ENCODE measurements around the gene SPTLC2. TPM values are rescaled to one million over a fixed set of nuclear protein-coding genes. Genes with fewer than 3 reads are reported as not detected.
"Not testable (repeated sequence)": the region's sequence is repeated elsewhere in the genome, so short reads cannot be mapped to it uniquely, and the experiment has no call there.

The SPTLC2 gene
- total and polyA plus RNA-seq, 7 donors: 2.4 to 9.0 (median 5.8) TPM

DNA sequence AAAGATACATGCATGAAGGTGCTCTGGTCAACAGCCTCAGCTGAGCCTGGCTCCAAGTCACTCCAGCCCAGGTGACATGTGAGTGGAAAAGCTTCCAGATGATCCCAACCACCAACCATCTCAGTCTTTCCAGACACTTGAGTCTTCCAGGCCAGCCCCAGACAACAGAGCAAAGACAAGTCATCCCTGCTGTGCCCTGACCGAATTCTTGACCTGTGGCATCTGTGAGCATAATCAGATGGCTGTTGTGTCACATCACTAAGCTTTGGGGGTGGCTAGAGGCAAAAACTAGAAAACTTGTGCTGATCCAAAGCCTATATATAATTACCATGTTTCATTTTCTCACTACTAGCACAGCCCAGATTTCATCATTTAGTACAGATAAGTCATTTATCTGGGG is 67.0 kb downstream of the SPTLC2 start:
- Histone ChIP-seq H3K27ac (no peak overlapping the region), H3K27me3 (ENCODE audit: insufficient read depth in 3 of 3, low read length in 2 of 3) (no peaks in the 10 kb centered on the region), H3K4me1 (no peaks in the 10 kb centered on the region), H3K9me3 (no peaks in the 10 kb centered on the region), H3K4me3 (no peak overlapping the region), H3K36me3 (ENCODE audit: insufficient read depth in 1 of 2, low read depth in 1 of 2) (peaks cover 0 to 41% of the 10 kb centered on the region in 2 donors)
- intact Hi-C loops (cut with DNase I): no loop called here
- no peak for DNase-seq
- TF ChIP-seq, protein P1, sequence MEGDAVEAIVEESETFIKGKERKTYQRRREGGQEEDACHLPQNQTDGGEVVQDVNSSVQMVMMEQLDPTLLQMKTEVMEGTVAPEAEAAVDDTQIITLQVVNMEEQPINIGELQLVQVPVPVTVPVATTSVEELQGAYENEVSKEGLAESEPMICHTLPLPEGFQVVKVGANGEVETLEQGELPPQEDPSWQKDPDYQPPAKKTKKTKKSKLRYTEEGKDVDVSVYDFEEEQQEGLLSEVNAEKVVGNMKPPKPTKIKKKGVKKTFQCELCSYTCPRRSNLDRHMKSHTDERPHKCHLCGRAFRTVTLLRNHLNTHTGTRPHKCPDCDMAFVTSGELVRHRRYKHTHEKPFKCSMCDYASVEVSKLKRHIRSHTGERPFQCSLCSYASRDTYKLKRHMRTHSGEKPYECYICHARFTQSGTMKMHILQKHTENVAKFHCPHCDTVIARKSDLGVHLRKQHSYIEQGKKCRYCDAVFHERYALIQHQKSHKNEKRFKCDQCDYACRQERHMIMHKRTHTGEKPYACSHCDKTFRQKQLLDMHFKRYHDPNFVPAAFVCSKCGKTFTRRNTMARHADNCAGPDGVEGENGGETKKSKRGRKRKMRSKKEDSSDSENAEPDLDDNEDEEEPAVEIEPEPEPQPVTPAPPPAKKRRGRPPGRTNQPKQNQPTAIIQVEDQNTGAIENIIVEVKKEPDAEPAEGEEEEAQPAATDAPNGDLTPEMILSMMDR (IDR thresholded peaks at IDR 0.05): no peak
- WGBS, 3 donors: 95% methylated on average over 1 of the region's 1 CpG
- ATAC-seq: no peak

- Histone ChIP-seq H3K36me3 (ENCODE audit: insufficient read depth in 1 of 2, low read depth in 1 of 2) (peaks cover 0 to 39% of the 10 kb centered on the region in 2 donors), H3K4me1 (peaks cover 4% of the 10 kb centered on the region), H3K9me3 (no peaks in the 10 kb centered on the region), H3K27me3 (ENCODE audit: insufficient read depth in 3 of 3, low read length in 2 of 3) (no peaks in the 10 kb centered on the region), H3K4me3 (no peak overlapping the region), H3K27ac (no peak overlapping the region)
- TF ChIP-seq, protein P1 (IDR thresholded peaks at IDR 0.05): no peak
- ATAC-seq (no peak), DNase-seq (no peak)
- intact Hi-C loops (cut with DNase I): no loop called here
- WGBS, 3 donors: 92 to 95% (median 93%) methylated on average over 8 of the region's 8 CpGs
These were observed 68.8 kb downstream of the SPTLC2 start for GRCh38 chr14:77547512-77548180.

GRCh38 chr14:77545171-77545570 is 71.3 kb downstream of the SPTLC2 start:
- intact Hi-C loops (cut with DNase I); H3K27ac ChIP-seq; H3K27me3 ChIP-seq (ENCODE audit: insufficient read depth in 3 of 3, low read length in 2 of 3); ATAC-seq; DNase-seq; H3K9me3 ChIP-seq; H3K4me3 ChIP-seq; H3K4me1 ChIP-seq: not testable (repeated sequence)
- H3K36me3 ChIP-seq (ENCODE audit: insufficient read depth in 1 of 2, low read depth in 1 of 2): peaks cover 0 to 29% of the 10 kb centered on the region in 2 donors
- WGBS, 3 donors: 90 to 95% (median 91%) methylated on average over 11 of the region's 11 CpGs

DNA sequence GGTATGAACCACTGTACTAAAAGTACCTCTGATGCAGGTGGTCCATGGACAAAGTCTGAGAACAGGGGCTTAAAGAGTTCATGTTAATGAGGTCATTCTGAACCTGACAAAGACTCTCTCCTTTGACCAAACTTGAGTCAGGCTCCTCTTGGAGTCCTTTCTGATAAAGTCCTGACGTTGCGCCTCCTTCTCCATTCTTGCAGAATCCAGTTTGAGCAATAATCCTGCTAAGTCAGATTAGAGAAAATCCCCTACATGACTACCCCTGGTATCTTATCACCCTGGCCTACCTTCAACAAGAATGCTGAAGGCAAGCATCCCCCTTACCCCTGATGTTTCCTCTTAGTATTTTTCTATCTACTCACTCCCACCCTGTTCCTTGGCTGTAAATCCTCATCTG is 71.9 kb downstream of the SPTLC2 start:
- Histone ChIP-seq H3K4me3 (no peak overlapping the region), H3K4me1 (peaks cover 4% of the 10 kb centered on the region), H3K27me3 (ENCODE audit: insufficient read depth in 3 of 3, low read length in 2 of 3) (no peaks in the 10 kb centered on the region), H3K27ac (no peak overlapping the region), H3K9me3 (no peaks in the 10 kb centered on the region), H3K36me3 (ENCODE audit: insufficient read depth in 1 of 2, low read depth in 1 of 2) (peaks cover 0 to 24% of the 10 kb centered on the region in 2 donors)
- intact Hi-C loops (cut with DNase I): no loop called here
- TF ChIP-seq, protein P1 (IDR thresholded peaks at IDR 0.05): no peak
- ATAC-seq (no peak), DNase-seq (no peak)
- 94 to 96% (median 94%) methylated on average over 2 of the region's 2 CpGs for WGBS, 3 donors

DNA sequence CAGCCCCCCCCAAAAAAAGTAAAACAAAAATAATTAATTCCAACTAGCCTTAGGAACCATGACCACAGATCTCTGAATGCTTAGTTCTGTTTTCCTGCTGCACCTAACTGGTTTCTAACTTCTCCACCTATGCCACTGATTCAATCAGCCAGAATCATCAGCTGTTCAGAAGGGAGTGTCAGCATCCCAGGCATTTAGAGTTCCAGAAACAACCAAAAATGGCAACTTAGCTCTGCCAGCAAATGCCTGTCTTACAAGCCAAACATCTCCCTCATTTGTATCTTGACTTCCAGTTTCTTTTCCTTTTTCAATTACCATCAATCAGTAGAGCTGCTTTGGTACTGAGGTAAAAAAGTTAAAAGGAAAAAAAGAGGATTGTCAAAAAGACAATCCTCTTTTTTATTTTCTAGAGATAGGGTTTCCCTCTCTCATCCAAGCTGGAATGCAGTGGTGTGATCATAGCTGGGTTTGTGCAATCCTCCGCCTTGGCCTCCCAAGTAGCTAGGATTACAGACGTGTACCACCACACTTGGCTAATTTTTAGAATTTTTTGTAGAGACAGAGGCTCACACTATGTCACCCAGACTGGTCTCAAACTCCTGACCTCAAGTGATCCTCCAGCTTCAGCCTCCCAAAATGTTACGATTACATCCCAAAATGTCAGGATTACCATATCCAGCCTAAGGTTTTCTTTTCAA is 72.7 kb downstream of the SPTLC2 start:
- intact Hi-C loops (cut with DNase I): no loop called here

More for the DNA sequence above, 72.7 kb downstream of the SPTLC2 start:
- H3K36me3 ChIP-seq (ENCODE audit: insufficient read depth in 1 of 2, low read depth in 1 of 2): peaks cover 0 to 17% of the 10 kb centered on the region in 2 donors
- H3K27ac ChIP-seq: no peak overlapping the region
- H3K27me3 ChIP-seq (ENCODE audit: insufficient read depth in 3 of 3, low read length in 2 of 3): no peaks in the 10 kb centered on the region
- peaks cover 4% of the 10 kb centered on the region for H3K4me1 ChIP-seq
- 64 to 76% (median 71%) methylated on average over 3 of the region's 3 CpGs for WGBS, 3 donors
- no peaks in the 10 kb centered on the region for H3K9me3 ChIP-seq
- DNase-seq (no peak), ATAC-seq (no peak)
- H3K4me3 ChIP-seq: no peak overlapping the region
- TF ChIP-seq, protein P1 (IDR thresholded peaks at IDR 0.05): no peak

All from psoas muscle (tissue), 8 donors.